ENCODE results near the gene NTNG2. TPM values are rescaled to one million over a fixed set of nuclear protein-coding genes. Genes with fewer than 3 reads are reported as not detected.
A peak's percentile ranks its signal among the peaks of the same experiment; 100 is the strongest.

The NTNG2 gene
- total and polyA plus RNA-seq, 9 of the 15 experiments (the other 6 are each of a cell fraction or from before 2014, with no cell fraction given): 0.01 to 0.11 (median 0.09) TPM; not detected in 6

DNA sequence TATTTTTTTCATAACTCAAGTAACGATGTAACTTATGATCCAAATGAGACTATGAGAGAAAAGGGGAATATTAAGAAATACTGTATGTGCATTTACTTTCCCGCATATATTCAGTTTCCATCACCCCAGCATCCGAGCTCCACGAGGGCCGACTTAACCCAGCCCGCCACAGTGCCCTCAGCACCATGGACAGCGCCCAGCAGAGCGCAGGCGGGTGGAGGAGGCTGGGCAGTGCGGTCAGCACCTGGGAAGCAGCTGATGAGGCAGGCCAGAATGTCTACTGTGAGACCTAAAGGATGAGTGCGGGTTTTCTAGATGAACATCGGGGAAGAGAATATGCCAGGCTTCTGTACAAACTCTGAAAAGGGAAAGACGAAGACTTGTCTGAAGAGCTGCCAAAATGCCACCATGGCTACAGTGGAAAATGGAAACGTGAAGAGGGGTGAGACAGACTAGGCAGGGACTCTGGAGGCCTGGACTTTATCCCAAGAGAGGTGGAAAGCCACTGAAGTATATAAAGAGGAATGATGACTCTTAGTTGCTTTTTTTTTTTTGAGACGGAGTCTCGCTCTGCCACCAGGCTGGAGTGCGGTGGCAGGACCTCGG is 47.7 kb upstream of the NTNG2 start:
- no peak overlapping the region for H3K4me3 ChIP-seq
- H3K79me2 ChIP-seq (ENCODE audit: control insufficient read depth, insufficient read depth, low read length): no peaks in the 10 kb centered on the region
- no peak overlapping the region for H2AFZ ChIP-seq (ENCODE audit: low read depth, low read length)
- H3K27me3 ChIP-seq (ENCODE audit: control insufficient read depth in 2 of 2, insufficient read depth in 2 of 2, low read length in 2 of 2): peaks cover 2 to 26% of the 10 kb centered on the region in 2 experiments; a peak in 4 of 5 replicates
- 9% methylated on average over 17 of the region's 18 CpGs for WGBS (ENCODE audit: insufficient coverage, low coverage, missing lambda C conversion rate)
- no peaks in the 10 kb centered on the region for H3K36me3 ChIP-seq (ENCODE audit: control insufficient read depth, insufficient read depth, low read length)
- FAIRE-seq (peak; percentile 79), DNase-seq (ENCODE audit: extremely low read depth in 1 of 4, low spot score in 3 of 4) (peak; percentile 68 to 82 (median 75)), ATAC-seq (peak; percentile 94)
- H3K9me1 ChIP-seq (ENCODE audit: control insufficient read depth, insufficient read depth, low read length): no peaks in the 10 kb centered on the region
- H3K4me1 ChIP-seq (replicated peaks in 1 of 2; ENCODE audit: control insufficient read depth in 2 of 2, insufficient read depth in 2 of 2, low read length in 2 of 2): 0 out of 5 replicates have a peak, but pooled peaks cover 0 to 2% of the 10 kb centered on the region in 2 experiments
- H4K20me1 ChIP-seq (replicated peaks; ENCODE audit: control insufficient read depth, insufficient read depth, low read length): no peaks in the 10 kb centered on the region
- ChIA-PET POLR2A (interaction anchor here (0.6 kb wide), 1 partner anchor 23 kb away, joined by 3 read pairs; no protein-coding TSS in a partner anchor), CTCF (ENCODE audit: low intra/inter-chr PET ratio) (no interaction called here)
- in situ Hi-C loops (cut with MboI) (no loop called here), intact Hi-C loops (cut with micrococcal nuclease) (no loop called here)
- no peaks in the 10 kb centered on the region for H3K9me3 ChIP-seq (replicated peaks; ENCODE audit: control insufficient read depth, insufficient read depth, low read depth, low read length)
- H3K4me2 ChIP-seq (ENCODE audit: insufficient read depth, low read length): no peak overlapping the region
- no peak overlapping the region for H3K27ac ChIP-seq (ENCODE audit: extremely low read depth, low read depth, low read length)
- no peak overlapping the region for H3K9ac ChIP-seq (ENCODE audit: insufficient read depth in 1 of 2, low read depth in 2 of 2, low read length in 2 of 2)
- no TSS peak for BruUV-seq (replicated peaks)
- TF ChIP-seq ZNF717 (CRISPR knock-in tag; IDR thresholded peaks at IDR 0.05) (no peak), SMARCB1 (IDR thresholded peaks at IDR 0.05; ENCODE audit: insufficient read length, low read depth) (no peak), EP400 (IDR thresholded peaks at IDR 0.05) (no peak), ILK (tag; IDR thresholded peaks at IDR 0.05; ENCODE audit: borderline replicate concordance, low read depth) (no peak), MAFG (tag; conservative IDR thresholded peaks at IDR 0.05) (no peak), ZNF24 (IDR thresholded peaks at IDR 0.05) (no peak), PPARD (CRISPR knock-in tag; IDR thresholded peaks at IDR 0.05) (no peak), CHD4 (IDR thresholded peaks at IDR 0.05; ENCODE audit: insufficient read depth, insufficient replicate concordance, low read depth, low read length, poor library complexity, severe bottlenecking) (no peak), TAL1 (IDR thresholded peaks at IDR 0.05) (no peak), BRCA1 (IDR thresholded peaks at IDR 0.05) (no peak), BRCA1 (CRISPR knock-in tag; IDR thresholded peaks at IDR 0.05) (no peak), SMARCC2 (IDR thresholded peaks at IDR 0.05; ENCODE audit: low read depth) (no peak), CBX5 (IDR thresholded peaks at IDR 0.05; ENCODE audit: borderline replicate concordance, low read depth) (no peak), BCL6 (CRISPR knock-in tag; IDR thresholded peaks at IDR 0.05) (no peak), ZNF3 (CRISPR knock-in tag; IDR thresholded peaks at IDR 0.05) (no peak), ZNF707 (CRISPR knock-in tag; conservative IDR thresholded peaks at IDR 0.05) (no peak), ZNF212 (CRISPR knock-in tag; IDR thresholded peaks at IDR 0.05) (no peak), JUND (IDR thresholded peaks at IDR 0.05; ENCODE audit: borderline replicate concordance, low read depth, low read length) (no peak), JUND (tag; IDR thresholded peaks at IDR 0.05; ENCODE audit: borderline replicate concordance, low read depth, low read length) (no peak; the same call in 2 of the 3 replicates), BACH1 (tag; IDR thresholded peaks at IDR 0.05) (no peak), MYBL2 (IDR thresholded peaks at IDR 0.05; ENCODE audit: low read depth) (no peak), MYBL2 (CRISPR knock-in tag; IDR thresholded peaks at IDR 0.05; ENCODE audit: borderline replicate concordance) (no peak)
- TF ChIP-seq, protein P1, sequence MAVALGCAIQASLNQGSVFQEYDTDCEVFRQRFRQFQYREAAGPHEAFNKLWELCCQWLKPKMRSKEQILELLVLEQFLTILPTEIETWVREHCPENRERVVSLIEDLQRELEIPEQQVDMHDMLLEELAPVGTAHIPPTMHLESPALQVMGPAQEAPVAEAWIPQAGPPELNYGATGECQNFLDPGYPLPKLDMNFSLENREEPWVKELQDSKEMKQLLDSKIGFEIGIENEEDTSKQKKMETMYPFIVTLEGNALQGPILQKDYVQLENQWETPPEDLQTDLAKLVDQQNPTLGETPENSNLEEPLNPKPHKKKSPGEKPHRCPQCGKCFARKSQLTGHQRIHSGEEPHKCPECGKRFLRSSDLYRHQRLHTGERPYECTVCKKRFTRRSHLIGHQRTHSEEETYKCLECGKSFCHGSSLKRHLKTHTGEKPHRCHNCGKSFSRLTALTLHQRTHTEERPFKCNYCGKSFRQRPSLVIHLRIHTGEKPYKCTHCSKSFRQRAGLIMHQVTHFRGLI (CRISPR knock-in tag; IDR thresholded peaks at IDR 0.05): no peak
- TF ChIP-seq, protein P2, sequence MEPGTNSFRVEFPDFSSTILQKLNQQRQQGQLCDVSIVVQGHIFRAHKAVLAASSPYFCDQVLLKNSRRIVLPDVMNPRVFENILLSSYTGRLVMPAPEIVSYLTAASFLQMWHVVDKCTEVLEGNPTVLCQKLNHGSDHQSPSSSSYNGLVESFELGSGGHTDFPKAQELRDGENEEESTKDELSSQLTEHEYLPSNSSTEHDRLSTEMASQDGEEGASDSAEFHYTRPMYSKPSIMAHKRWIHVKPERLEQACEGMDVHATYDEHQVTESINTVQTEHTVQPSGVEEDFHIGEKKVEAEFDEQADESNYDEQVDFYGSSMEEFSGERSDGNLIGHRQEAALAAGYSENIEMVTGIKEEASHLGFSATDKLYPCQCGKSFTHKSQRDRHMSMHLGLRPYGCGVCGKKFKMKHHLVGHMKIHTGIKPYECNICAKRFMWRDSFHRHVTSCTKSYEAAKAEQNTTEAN (CRISPR knock-in tag; IDR thresholded peaks at IDR 0.05): peak; percentile 90; the same call in 1 of the 2 replicates
